ENCODE results near the gene RPS6KA2. TPM values are rescaled to one million over a fixed set of nuclear protein-coding genes. Genes with fewer than 3 reads are reported as not detected.

RPS6KA2 gene
- total and polyA plus RNA-seq, 2 experiments from 2014 or later, result 12.5 to 25.3 TPM

DNA sequence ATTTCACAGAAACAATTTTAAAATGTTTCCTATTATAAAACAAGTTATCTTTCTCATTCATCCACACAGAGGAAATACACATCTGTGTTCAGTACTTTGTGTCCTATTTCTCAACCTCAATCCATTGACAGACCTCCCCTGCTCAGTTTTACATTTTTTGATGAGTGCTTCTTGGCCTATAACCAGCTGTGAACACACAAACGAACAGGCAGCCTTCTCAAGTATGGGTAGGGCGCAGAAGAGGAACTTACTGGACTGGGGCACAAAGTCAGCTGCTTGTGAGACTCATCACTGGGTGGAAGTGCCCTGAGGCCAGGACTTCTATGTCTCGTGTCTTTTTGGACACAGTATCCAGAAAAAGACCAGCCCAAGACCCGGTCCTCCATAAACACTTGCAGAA, 2.8 kb downstream of the RPS6KA2 start (continued):
- TF ChIP-seq POLR2AphosphoS5 (IDR thresholded peaks at IDR 0.05; ENCODE audit: low read depth), result no peak
- no peak for TF ChIP-seq CTCF (conservative IDR thresholded peaks at IDR 0.05; ENCODE audit: low read depth in 2 of 2)
- no peak for TF ChIP-seq NANOG (IDR thresholded peaks at IDR 0.05; ENCODE audit: borderline replicate concordance)
- TF ChIP-seq STAT1 (IDR thresholded peaks at IDR 0.05; ENCODE audit: unreplicated experiment), result no peak
- TF ChIP-seq, protein P1, sequence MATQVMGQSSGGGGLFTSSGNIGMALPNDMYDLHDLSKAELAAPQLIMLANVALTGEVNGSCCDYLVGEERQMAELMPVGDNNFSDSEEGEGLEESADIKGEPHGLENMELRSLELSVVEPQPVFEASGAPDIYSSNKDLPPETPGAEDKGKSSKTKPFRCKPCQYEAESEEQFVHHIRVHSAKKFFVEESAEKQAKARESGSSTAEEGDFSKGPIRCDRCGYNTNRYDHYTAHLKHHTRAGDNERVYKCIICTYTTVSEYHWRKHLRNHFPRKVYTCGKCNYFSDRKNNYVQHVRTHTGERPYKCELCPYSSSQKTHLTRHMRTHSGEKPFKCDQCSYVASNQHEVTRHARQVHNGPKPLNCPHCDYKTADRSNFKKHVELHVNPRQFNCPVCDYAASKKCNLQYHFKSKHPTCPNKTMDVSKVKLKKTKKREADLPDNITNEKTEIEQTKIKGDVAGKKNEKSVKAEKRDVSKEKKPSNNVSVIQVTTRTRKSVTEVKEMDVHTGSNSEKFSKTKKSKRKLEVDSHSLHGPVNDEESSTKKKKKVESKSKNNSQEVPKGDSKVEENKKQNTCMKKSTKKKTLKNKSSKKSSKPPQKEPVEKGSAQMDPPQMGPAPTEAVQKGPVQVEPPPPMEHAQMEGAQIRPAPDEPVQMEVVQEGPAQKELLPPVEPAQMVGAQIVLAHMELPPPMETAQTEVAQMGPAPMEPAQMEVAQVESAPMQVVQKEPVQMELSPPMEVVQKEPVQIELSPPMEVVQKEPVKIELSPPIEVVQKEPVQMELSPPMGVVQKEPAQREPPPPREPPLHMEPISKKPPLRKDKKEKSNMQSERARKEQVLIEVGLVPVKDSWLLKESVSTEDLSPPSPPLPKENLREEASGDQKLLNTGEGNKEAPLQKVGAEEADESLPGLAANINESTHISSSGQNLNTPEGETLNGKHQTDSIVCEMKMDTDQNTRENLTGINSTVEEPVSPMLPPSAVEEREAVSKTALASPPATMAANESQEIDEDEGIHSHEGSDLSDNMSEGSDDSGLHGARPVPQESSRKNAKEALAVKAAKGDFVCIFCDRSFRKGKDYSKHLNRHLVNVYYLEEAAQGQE (IDR thresholded peaks at IDR 0.05; ENCODE audit: unreplicated experiment), result no peak
- TF ChIP-seq EZH2 (IDR thresholded peaks at IDR 0.05; ENCODE audit: low read depth, unreplicated experiment), result no peak

DNA sequence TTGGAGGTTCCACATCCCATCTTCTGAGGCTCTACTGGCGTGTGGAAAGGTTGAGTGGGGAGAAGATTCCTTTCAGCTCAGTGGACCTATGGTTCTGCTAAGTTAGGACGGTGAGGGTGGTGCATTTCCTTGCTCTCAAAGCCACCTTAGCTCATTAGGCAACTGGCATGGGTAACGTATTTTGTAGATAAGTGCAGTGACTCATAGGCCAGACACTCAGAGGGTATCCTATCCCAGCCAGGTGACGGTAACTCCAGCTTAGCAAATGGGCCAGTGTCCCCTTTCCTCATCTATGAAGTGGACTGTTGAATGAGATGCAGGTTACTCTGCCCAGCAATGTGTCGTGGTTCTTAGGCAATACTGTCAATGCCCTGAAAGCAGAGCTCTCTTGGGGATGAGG, 3.7 kb downstream of the RPS6KA2 start:
- DNase-seq (ENCODE audit: low spot score), result no peak
- no peak overlapping the region for H3K4me2 ChIP-seq
- Mint-ChIP-seq H3K4me1 (peaks cover 51% of the 10 kb centered on the region), H3K27ac (no peak overlapping the region), H3K36me3 (ENCODE audit: low read depth) (peaks cover 8% of the 10 kb centered on the region), H3K27me3 (ENCODE audit: insufficient read depth, low read depth, poor library complexity) (peaks cover 11% of the 10 kb centered on the region), H3K4me3 (no peak overlapping the region), H3K9me3 (no peaks in the 10 kb centered on the region)
- H3K4me3 ChIP-seq, result no peak overlapping the region
- H3K27ac ChIP-seq (ENCODE audit: low read depth), result no peak overlapping the region
- no peaks in the 10 kb centered on the region for H3K36me3 ChIP-seq (ENCODE audit: insufficient read depth)
- peaks cover 9% of the 10 kb centered on the region; the same call in 1 of the 2 replicates for H3K27me3 ChIP-seq (ENCODE audit: insufficient read depth)
- peaks cover 10% of the 10 kb centered on the region; the same call in 1 of the 2 replicates for H4K20me1 ChIP-seq (replicated peaks; ENCODE audit: insufficient read depth)
- peaks cover 4% of the 10 kb centered on the region for H3F3A ChIP-seq (replicated peaks; ENCODE audit: low read depth)
- peaks cover 70% of the 10 kb centered on the region for H3K79me2 ChIP-seq (replicated peaks; ENCODE audit: insufficient read depth)
- no peak overlapping the region for H2AFZ ChIP-seq
- no peak for ATAC-seq
- H3K4me1 ChIP-seq (ENCODE audit: insufficient read depth), result peaks cover 38% of the 10 kb centered on the region
- no peaks in the 10 kb centered on the region for H3K9me2 ChIP-seq (ENCODE audit: insufficient read depth)
- TF ChIP-seq, protein P2, sequence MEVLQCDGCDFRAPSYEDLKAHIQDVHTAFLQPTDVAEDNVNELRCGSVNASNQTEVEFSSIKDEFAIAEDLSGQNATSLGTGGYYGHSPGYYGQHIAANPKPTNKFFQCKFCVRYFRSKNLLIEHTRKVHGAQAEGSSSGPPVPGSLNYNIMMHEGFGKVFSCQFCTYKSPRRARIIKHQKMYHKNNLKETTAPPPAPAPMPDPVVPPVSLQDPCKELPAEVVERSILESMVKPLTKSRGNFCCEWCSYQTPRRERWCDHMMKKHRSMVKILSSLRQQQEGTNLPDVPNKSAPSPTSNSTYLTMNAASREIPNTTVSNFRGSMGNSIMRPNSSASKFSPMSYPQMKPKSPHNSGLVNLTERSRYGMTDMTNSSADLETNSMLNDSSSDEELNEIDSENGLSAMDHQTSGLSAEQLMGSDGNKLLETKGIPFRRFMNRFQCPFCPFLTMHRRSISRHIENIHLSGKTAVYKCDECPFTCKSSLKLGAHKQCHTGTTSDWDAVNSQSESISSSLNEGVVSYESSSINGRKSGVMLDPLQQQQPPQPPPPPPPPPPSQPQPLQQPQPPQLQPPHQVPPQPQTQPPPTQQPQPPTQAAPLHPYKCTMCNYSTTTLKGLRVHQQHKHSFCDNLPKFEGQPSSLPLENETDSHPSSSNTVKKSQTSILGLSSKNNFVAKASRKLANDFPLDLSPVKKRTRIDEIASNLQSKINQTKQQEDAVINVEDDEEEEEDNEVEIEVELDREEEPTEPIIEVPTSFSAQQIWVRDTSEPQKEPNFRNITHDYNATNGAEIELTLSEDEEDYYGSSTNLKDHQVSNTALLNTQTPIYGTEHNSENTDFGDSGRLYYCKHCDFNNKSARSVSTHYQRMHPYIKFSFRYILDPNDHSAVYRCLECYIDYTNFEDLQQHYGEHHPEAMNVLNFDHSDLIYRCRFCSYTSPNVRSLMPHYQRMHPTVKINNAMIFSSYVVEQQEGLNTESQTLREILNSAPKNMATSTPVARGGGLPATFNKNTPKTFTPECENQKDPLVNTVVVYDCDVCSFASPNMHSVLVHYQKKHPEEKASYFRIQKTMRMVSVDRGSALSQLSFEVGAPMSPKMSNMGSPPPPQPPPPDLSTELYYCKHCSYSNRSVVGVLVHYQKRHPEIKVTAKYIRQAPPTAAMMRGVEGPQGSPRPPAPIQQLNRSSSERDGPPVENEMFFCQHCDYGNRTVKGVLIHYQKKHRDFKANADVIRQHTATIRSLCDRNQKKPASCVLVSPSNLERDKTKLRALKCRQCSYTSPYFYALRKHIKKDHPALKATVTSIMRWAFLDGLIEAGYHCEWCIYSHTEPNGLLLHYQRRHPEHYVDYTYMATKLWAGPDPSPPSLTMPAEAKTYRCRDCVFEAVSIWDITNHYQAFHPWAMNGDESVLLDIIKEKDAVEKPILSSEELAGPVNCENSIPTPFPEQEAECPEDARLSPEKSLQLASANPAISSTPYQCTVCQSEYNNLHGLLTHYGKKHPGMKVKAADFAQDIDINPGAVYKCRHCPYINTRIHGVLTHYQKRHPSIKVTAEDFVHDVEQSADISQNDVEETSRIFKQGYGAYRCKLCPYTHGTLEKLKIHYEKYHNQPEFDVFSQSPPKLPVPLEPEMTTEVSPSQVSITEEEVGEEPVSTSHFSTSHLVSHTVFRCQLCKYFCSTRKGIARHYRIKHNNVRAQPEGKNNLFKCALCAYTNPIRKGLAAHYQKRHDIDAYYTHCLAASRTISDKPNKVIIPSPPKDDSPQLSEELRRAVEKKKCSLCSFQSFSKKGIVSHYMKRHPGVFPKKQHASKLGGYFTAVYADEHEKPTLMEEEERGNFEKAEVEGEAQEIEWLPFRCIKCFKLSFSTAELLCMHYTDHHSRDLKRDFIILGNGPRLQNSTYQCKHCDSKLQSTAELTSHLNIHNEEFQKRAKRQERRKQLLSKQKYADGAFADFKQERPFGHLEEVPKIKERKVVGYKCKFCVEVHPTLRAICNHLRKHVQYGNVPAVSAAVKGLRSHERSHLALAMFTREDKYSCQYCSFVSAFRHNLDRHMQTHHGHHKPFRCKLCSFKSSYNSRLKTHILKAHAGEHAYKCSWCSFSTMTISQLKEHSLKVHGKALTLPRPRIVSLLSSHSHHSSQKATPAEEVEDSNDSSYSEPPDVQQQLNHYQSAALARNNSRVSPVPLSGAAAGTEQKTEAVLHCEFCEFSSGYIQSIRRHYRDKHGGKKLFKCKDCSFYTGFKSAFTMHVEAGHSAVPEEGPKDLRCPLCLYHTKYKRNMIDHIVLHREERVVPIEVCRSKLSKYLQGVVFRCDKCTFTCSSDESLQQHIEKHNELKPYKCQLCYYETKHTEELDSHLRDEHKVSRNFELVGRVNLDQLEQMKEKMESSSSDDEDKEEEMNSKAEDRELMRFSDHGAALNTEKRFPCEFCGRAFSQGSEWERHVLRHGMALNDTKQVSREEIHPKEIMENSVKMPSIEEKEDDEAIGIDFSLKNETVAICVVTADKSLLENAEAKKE (CRISPR knock-in tag; IDR thresholded peaks at IDR 0.05), result no peak
- no peak for TF ChIP-seq POLR2AphosphoS5 (IDR thresholded peaks at IDR 0.05; ENCODE audit: low read depth)
- no peak for TF ChIP-seq EZH2 (IDR thresholded peaks at IDR 0.05; ENCODE audit: low read depth, unreplicated experiment)
- no peak for TF ChIP-seq JUNB (IDR thresholded peaks at IDR 0.05; ENCODE audit: unreplicated experiment)
- no peak for TF ChIP-seq ZNF114 (CRISPR knock-in tag; IDR thresholded peaks at IDR 0.05)
- TF ChIP-seq STAT1 (IDR thresholded peaks at IDR 0.05; ENCODE audit: unreplicated experiment), result no peak
- no peak for TF ChIP-seq CREB1 (CRISPR knock-in tag; IDR thresholded peaks at IDR 0.05; ENCODE audit: low read depth)
- TF ChIP-seq EZH2phosphoT487 (IDR thresholded peaks at IDR 0.05; ENCODE audit: unreplicated experiment), result no peak
- TF ChIP-seq ZNF331 (CRISPR knock-in tag; IDR thresholded peaks at IDR 0.05; ENCODE audit: low read depth), result no peak
- TF ChIP-seq ETS1 (IDR thresholded peaks at IDR 0.05), result no peak
- TF ChIP-seq NANOG (IDR thresholded peaks at IDR 0.05; ENCODE audit: borderline replicate concordance), result no peak
